NCI-H2029 treated with DMSO at 0.1 percent for 48 hours (cell line): ENCODE measurements around the gene THEM5.

Experiments
- DNase-seq: peaks from one replicate; lab custom pipeline; 2025; lab: John Stamatoyannopoulos, UW

THEM5 gene

GRCh38 chr1:151800830-151801229 is 52.7 kb downstream of the THEM5 start:
- DNase-seq, result no peak

- DNase-seq, result no peak
Observed at GRCh38 chr1:151799179-151800022, 54.1 kb downstream of the THEM5 start.

GRCh38 chr1:151798571-151798970 is 54.9 kb downstream of the THEM5 start:
- DNase-seq, result no peak
